IMR-90 (cell line): ENCODE measurements around the gene LHPP. TPM values are rescaled to one million over a fixed set of nuclear protein-coding genes. Genes with fewer than 3 reads are reported as not detected.

ENCODE experiments used
- ATAC-seq: fragments of 200-7000 bp; cut with Tn5 transposase; 2 replicates; pipeline ENCODE4 v1.9.1; 2020; ENCODE audit warnings: low read depth, mild to moderate bottlenecking, moderate library complexity
- BruUV-seq: library from RNA; stranded (reverse); fragments of 400-500 nt; replicated peaks from 2 replicates; lab custom pipeline; 2021; lab: Mats Ljungman, UMichigan
- CTCF ChIA-PET: fragments of 300-600 bp; formaldehyde crosslinking; extraction: SDS; loops from one replicate; lab custom pipeline; 2021; ENCODE audit warnings: antibody characterized with exemption; lab: Yijun Ruan, JAX
- POLR2A ChIA-PET: fragments of 300-600 bp; sonication (Branson Sonifier 250); formaldehyde crosslinking; loops from one replicate; lab custom pipeline; 2022; ENCODE audit warnings: antibody characterized with exemption; ENCODE audit not compliant: unreplicated experiment; lab: Charles Lee
- DNase-seq: peaks from one replicate; pipeline ENCODE4 v3.0.0; 2013
- H2AFZ ChIP-seq: replicated peaks from 2 replicates; pipeline ENCODE3; 2013; ENCODE audit warnings: low read length, mild to moderate bottlenecking; ENCODE audit not compliant: poor library complexity
- H2AK5ac ChIP-seq: 2 replicates; pipeline ENCODE4 v1.6.1; 2013; ENCODE audit warnings: low read depth, low read length, inconsistent platforms
- H2AK9ac ChIP-seq: replicated peaks from 2 replicates; pipeline ENCODE3; 2013; ENCODE audit warnings: mild to moderate bottlenecking, low read depth, low read length, moderate library complexity; ENCODE audit not compliant: poor library complexity
- H2BK120ac ChIP-seq: 2 replicates; pipeline ENCODE4 v1.6.1; 2013; ENCODE audit warnings: low read depth, low read length, inconsistent platforms
- H2BK15ac ChIP-seq: 3 replicates; pipeline ENCODE4 v1.6.1; 2013; ENCODE audit warnings: low read depth, low read length, inconsistent platforms
- H2BK20ac ChIP-seq: 2 replicates; pipeline ENCODE4 v1.6.1; 2013; ENCODE audit warnings: low read depth, mild to moderate bottlenecking, inconsistent platforms, low read length, moderate library complexity
- H2BK5ac ChIP-seq: 2 replicates; pipeline ENCODE4 v1.6.1; 2013; ENCODE audit warnings: mild to moderate bottlenecking, low read depth, low read length, inconsistent platforms; ENCODE audit not compliant: poor library complexity, severe bottlenecking
- H3K14ac ChIP-seq: replicated peaks from 2 replicates; pipeline ENCODE4 v1.6.1; 2013; ENCODE audit warnings: low read depth, low read length, inconsistent platforms
- H3K18ac ChIP-seq: 2 replicates; pipeline ENCODE4 v1.6.1; 2013; ENCODE audit warnings: low read depth, low read length, control low read depth
- H3K23ac ChIP-seq: 2 replicates; pipeline ENCODE4 v1.6.1; 2013; ENCODE audit warnings: low read depth, low read length, inconsistent platforms
- H3K27ac ChIP-seq: 2 replicates; pipeline ENCODE4 v1.5.1; 2013; ENCODE audit warnings: mild to moderate bottlenecking, control low read depth, low read length; ENCODE audit not compliant: insufficient read depth
- H3K27me3 ChIP-seq: 2 replicates; pipeline ENCODE4 v1.6.1; 2013; ENCODE audit warnings: low read length; ENCODE audit not compliant: control insufficient read depth, insufficient read depth
- H3K36me3 ChIP-seq: 2 replicates; pipeline ENCODE4 v1.6.1; 2013; ENCODE audit warnings: low read length, mixed read lengths; ENCODE audit not compliant: control insufficient read depth, insufficient read depth
- H3K4ac ChIP-seq: 2 replicates; pipeline ENCODE4 v1.6.1; 2013; ENCODE audit warnings: low read depth, low read length, inconsistent platforms
- H3K4me1 ChIP-seq: 2 replicates; pipeline ENCODE4 v1.6.1; 2013; ENCODE audit warnings: low read length, mixed read lengths; ENCODE audit not compliant: control insufficient read depth, insufficient read depth
- H3K4me2 ChIP-seq: 2 replicates; pipeline ENCODE4 v1.6.1; 2013; ENCODE audit warnings: low read depth, mild to moderate bottlenecking, control low read depth, low read length, moderate library complexity
- H3K4me3 ChIP-seq: 2 replicates; pipeline ENCODE4 v1.5.1; 2013; ENCODE audit warnings: low read depth, mild to moderate bottlenecking, control low read depth, low read length, moderate library complexity; ENCODE audit not compliant: insufficient read depth
- H3K56ac ChIP-seq: 2 replicates; pipeline ENCODE4 v1.6.1; 2013; ENCODE audit warnings: low read length, inconsistent platforms; ENCODE audit not compliant: insufficient read depth; ENCODE audit errors: extremely low read depth
- H3K79me1 ChIP-seq, 2 experiments: 2 replicates each; pipeline ENCODE4 v1.6.1; 2013; ENCODE audit warnings: low read length in 2 of 2, inconsistent platforms in 1 of 2, low read depth in 1 of 2
- H3K9ac ChIP-seq: 2 replicates; pipeline ENCODE4 v1.6.1; 2013; ENCODE audit warnings: low read depth, low read length, control low read depth
- H3K9me1 ChIP-seq: 2 replicates; pipeline ENCODE4 v1.6.1; 2013; ENCODE audit warnings: low read length, inconsistent platforms; ENCODE audit not compliant: insufficient read depth
- H3K9me3 ChIP-seq: 2 replicates; pipeline ENCODE4 v1.6.1; 2013; ENCODE audit warnings: low read length; ENCODE audit not compliant: control insufficient read depth, insufficient read depth
- H4K20me1 ChIP-seq: 2 replicates; pipeline ENCODE4 v1.6.1; 2013; ENCODE audit warnings: low read length, inconsistent platforms; ENCODE audit not compliant: insufficient read depth
- H4K5ac ChIP-seq: 2 replicates; pipeline ENCODE4 v1.6.1; 2013; ENCODE audit warnings: mild to moderate bottlenecking, low read depth, low read length, control low read depth
- H4K8ac ChIP-seq, 2 experiments: 2 replicates each; pipeline ENCODE4 v1.6.1; 2013; ENCODE audit warnings: low read depth in 2 of 2, low read length in 2 of 2, control low read depth in 1 of 2, inconsistent platforms in 1 of 2
- H4K91ac ChIP-seq: 2 replicates; pipeline ENCODE4 v1.6.1; 2013; ENCODE audit warnings: low read depth, low read length, inconsistent platforms; ENCODE audit not compliant: insufficient read depth
- CEBPB ChIP-seq: IDR thresholded peaks from 2 replicates; pipeline ENCODE4 v1.6.1; 2012; ENCODE audit warnings: low read depth, low read length, improper control_type of control experiment
- CHD1 ChIP-seq: IDR thresholded peaks from 2 replicates; pipeline ENCODE4 v1.6.1; 2012; ENCODE audit warnings: low read depth, low read length, improper control_type of control experiment
- CTCF ChIP-seq: conservative IDR thresholded peaks from 2 replicates; pipeline ENCODE4 v1.5.1; 2012; ENCODE audit warnings: mild to moderate bottlenecking, low read depth, low read length, improper control_type of control experiment
- ELK1 ChIP-seq: fragments of 150-350 bp; IDR thresholded peaks from 2 replicates; pipeline ENCODE4 v1.6.1; 2016; ENCODE audit warnings: low read depth, mild to moderate bottlenecking, low read length, moderate library complexity, borderline replicate concordance
- FOS ChIP-seq: fragments of 150-350 bp; IDR thresholded peaks from 2 replicates; pipeline ENCODE4 v1.6.1; 2016; ENCODE audit warnings: low read depth, low read length
- MAFK ChIP-seq: IDR thresholded peaks from 2 replicates; pipeline ENCODE4 v1.6.1; 2012; ENCODE audit warnings: low read depth, low read length, improper control_type of control experiment
- MAZ ChIP-seq: IDR thresholded peaks from 2 replicates; pipeline ENCODE4 v1.6.1; 2012; ENCODE audit warnings: low read depth, mild to moderate bottlenecking, low read length, improper control_type of control experiment, moderate library complexity, borderline replicate concordance
- MXI1 ChIP-seq: IDR thresholded peaks from 2 replicates; pipeline ENCODE4 v1.6.1; 2012; ENCODE audit warnings: low read depth, mild to moderate bottlenecking, low read length, moderate library complexity, borderline replicate concordance
- NFE2L2 ChIP-seq: fragments of 150-350 bp; IDR thresholded peaks from 2 replicates; pipeline ENCODE4 v1.6.1; 2016; ENCODE audit warnings: low read depth, mild to moderate bottlenecking, low read length
- POLR2A ChIP-seq: IDR thresholded peaks from 2 replicates; pipeline ENCODE4 v1.6.1; 2012; ENCODE audit warnings: mild to moderate bottlenecking, low read depth, low read length
- RAD21 ChIP-seq: IDR thresholded peaks from 2 replicates; pipeline ENCODE4 v1.6.1; 2012; ENCODE audit warnings: low read length, improper control_type of control experiment
- RCOR1 ChIP-seq: IDR thresholded peaks from 2 replicates; pipeline ENCODE4 v1.6.1; 2012; ENCODE audit warnings: mild to moderate bottlenecking, low read length, improper control_type of control experiment; ENCODE audit not compliant: insufficient replicate concordance
- RFX5 ChIP-seq: IDR thresholded peaks from 2 replicates; pipeline ENCODE4 v1.8.0; 2012; ENCODE audit warnings: low read depth, mild to moderate bottlenecking, low read length, moderate library complexity
- SMC3 ChIP-seq: fragments of 150-350 bp; IDR thresholded peaks from 2 replicates; pipeline ENCODE4 v1.6.1; 2016; ENCODE audit warnings: low read depth, mild to moderate bottlenecking, antibody characterized with exemption, low read length, moderate library complexity
- USF2 ChIP-seq: fragments of 150-350 bp; IDR thresholded peaks from 2 replicates; pipeline ENCODE4 v1.6.1; 2017; ENCODE audit warnings: mild to moderate bottlenecking, antibody characterized with exemption, low read length, low read depth
- WGBS, 2 experiments: methylation state at CpG; one replicate each; pipeline versions ENCODE4 v1.1.5 to v1.1.7; 2013; ENCODE audit warnings: missing lambda C conversion rate in 2 of 2; ENCODE audit not compliant: insufficient read length in 1 of 2; ENCODE audit errors: extremely low coverage in 2 of 2; 5-methylcytosine and 5-hydroxymethylcytosine counted together
- dilution Hi-C: fragments of 300-500 bp; cut with HindIII; formaldehyde crosslinking; loops from one replicate; pipeline ENCODE4 v1.14.3; 2018; ENCODE audit warnings: low sequenced_read_pairs; ENCODE audit not compliant: unreplicated experiment
- in situ Hi-C: fragments of 300-500 bp; cut with MboI; formaldehyde crosslinking; loops from 3 replicates; pipeline ENCODE4 v1.14.3; 2019; ENCODE audit warnings: low sequenced_read_pairs, inconsistent platforms, mixed read lengths
- intact Hi-C: fragments of 100-400 bp; cut with micrococcal nuclease; formaldehyde crosslinking; loops from 2 replicates; pipeline ENCODE4 v1.10.0; 2022
- polyA plus RNA-seq, 3 experiments: library from polyadenylated mRNA; depleted of rRNA; stranded (reverse); fragments of >200 nt; gene quantifications; 2 replicates each; pipeline ENCODE4 v1.2.3, GENCODE V29; 2012; ENCODE audit warnings: low replicate concordance in 1 of 3
- total RNA-seq: library from RNA; depleted of rRNA; stranded (reverse); fragments of >200 nt; gene quantifications from 2 replicates; pipeline ENCODE4 v1.2.3, GENCODE V29; 2012

LHPP gene
- total and polyA plus RNA-seq, 2 of the 4 experiments (the other 2 are of a cell fraction): 2.7 to 8.3 TPM

GRCh38 chr10:124449170-124450011 lies 12.2 kb upstream of the LHPP start:
- Histone ChIP-seq H2BK5ac (no peak overlapping the region), H3K9me3 (no peaks in the 10 kb centered on the region; the same call in 1 of the 2 replicates), H3K4me3 (no peak overlapping the region), H2AFZ (no peak overlapping the region), H3K4ac (no peak overlapping the region), H4K20me1 (no peaks in the 10 kb centered on the region), H2BK15ac (no peak overlapping the region), H3K79me1 (no peaks in the 10 kb centered on the region), H3K4me2 (no peak overlapping the region; the same call in 1 of the 2 replicates), H4K91ac (no peak overlapping the region), H4K5ac (no peak overlapping the region), H3K27me3 (peaks cover 84% of the 10 kb centered on the region), H3K14ac (no peak overlapping the region), H4K8ac (no peak overlapping the region), H2AK9ac (no peak overlapping the region), H3K36me3 (no peaks in the 10 kb centered on the region), H3K18ac (no peak overlapping the region), H3K4me1 (no peaks in the 10 kb centered on the region; the same call in 1 of the 2 replicates), H2BK120ac (no peak overlapping the region), H2AK5ac (no peak overlapping the region), H2BK20ac (no peak overlapping the region), H3K23ac (no peak overlapping the region), H3K56ac (no peak overlapping the region), H3K9ac (no peak overlapping the region), H3K27ac (no peak overlapping the region), H3K9me1 (no peaks in the 10 kb centered on the region)
- in situ Hi-C loops: no loop called here
- intact Hi-C loops: no loop called here
- TF ChIP-seq RFX5: no peak
- TF ChIP-seq CHD1: no peak
- TF ChIP-seq MAZ: no peak
- TF ChIP-seq RAD21: no peak
- no peak for TF ChIP-seq RCOR1
- no peak for TF ChIP-seq MAFK
- no peak for TF ChIP-seq FOS
- no peak for TF ChIP-seq CEBPB
- TF ChIP-seq NFE2L2: no peak
- TF ChIP-seq CTCF: no peak
- TF ChIP-seq POLR2A: no peak
- no peak for TF ChIP-seq MXI1
- no peak for TF ChIP-seq USF2
- no peak for TF ChIP-seq ELK1
- no peak for TF ChIP-seq SMC3
- ChIA-PET POLR2A (no interaction called here), CTCF (no interaction called here)
- no TSS peak for BruUV-seq
- 1% methylated on average over 19 of the region's 59 CpGs; no CpG with 5 or more reads in 1 of the 2 experiments for WGBS, 2 experiments
- ATAC-seq (peak; percentile 31; the same call in 1 of the 2 replicates), DNase-seq (no peak)
- dilution Hi-C loops: no loop called here
